NCI-H345 (cell line): ENCODE results near the gene SGPP1.
"Not testable (repeated sequence)": the region's sequence is repeated elsewhere in the genome, so short reads cannot be mapped to it uniquely, and the experiment has no call there.

Experiments
- DNase-seq: peaks from one replicate; lab custom pipeline; 2025; lab: John Stamatoyannopoulos, UW

Gene SGPP1

DNA sequence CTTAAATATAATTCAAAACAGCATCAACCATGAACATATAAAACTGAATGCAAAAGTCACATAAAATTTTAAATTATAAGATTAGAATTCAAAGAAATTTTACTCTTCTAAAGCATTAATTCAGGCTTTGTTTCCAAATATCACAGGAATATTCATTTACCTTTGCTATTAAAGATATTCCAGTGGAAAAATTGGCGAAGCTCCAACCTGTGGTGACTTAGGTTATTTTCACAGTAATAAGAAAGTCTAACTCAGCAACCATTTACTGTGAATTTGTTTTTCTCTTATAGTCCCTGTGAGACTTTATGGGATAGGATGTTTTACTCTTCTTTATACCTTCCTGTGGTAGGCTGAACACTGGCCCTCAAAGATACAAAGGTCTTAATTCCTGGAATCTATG is 89.4 kb downstream of the SGPP1 start:
- DNase-seq: no peak

DNA sequence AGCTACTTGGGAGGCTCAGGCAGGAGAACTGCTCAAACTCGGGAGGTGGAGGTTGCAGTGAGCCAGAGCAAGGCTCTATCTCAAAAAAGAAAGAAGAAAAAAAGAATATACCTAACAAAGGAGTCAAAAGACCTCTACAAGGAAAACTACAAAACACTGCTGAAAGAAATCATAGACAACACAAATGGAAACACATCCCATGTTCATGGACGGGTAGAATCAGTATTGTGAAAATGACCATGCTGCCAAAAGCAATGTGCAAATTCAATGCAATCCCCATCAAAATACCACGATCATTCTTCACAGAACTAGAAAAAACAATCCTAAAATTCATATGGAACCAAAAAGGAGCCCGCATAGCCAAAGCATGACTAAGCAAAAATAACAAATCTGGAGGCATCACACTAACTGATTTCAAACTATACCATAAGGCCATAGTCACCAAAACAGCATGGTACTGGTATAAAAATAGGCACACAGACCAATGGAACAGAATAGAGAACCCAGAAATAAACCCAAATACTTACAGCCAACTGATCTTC is 91.7 kb downstream of the SGPP1 start:
- DNase-seq: not testable (repeated sequence)
